ENCODE data around the gene SPECC1L.
"Not testable (repeated sequence)": the region's sequence is repeated elsewhere in the genome, so short reads cannot be mapped to it uniquely, and the experiment has no call there.

GRCh38 chr22:24287212-24287611 lies 16.6 kb downstream of the SPECC1L start:
- not testable (repeated sequence) for TF ChIP-seq POLR2AphosphoS5, POLR2A, SPI1 (IDR thresholded peaks at IDR 0.05; ENCODE audit: low read depth, low read length)
